GM19467 (cell line): Measurements from ENCODE around the gene USP25.

Experiments
- ATAC-seq: cut with Tn5 transposase; IDR thresholded peaks from one replicate; pipeline ENCODE4 v1.9.1; 2021; ENCODE audit warnings: mild to moderate bottlenecking, moderate library complexity; ENCODE audit not compliant: unreplicated experiment

Gene USP25

GRCh38 chr21:15848634-15849560 lies 119.1 kb downstream of the USP25 start:
- ATAC-seq, result no peak

- no peak for ATAC-seq
Observed at GRCh38 chr21:15849927-15850326, 120.1 kb downstream of the USP25 start.

GRCh38 chr21:15850645-15851044 lies 120.9 kb downstream of the USP25 start:
- ATAC-seq, result no peak

GRCh38 chr21:15852146-15852545 lies 122.4 kb downstream of the USP25 start:
- no peak for ATAC-seq

GRCh38 chr21:15853126-15853525 lies 123.3 kb downstream of the USP25 start:
- no peak for ATAC-seq

- no peak for ATAC-seq
Observed at GRCh38 chr21:15856813-15857212, 127.0 kb downstream of the USP25 start.

GRCh38 chr21:15857740-15858139 lies 128.0 kb downstream of the USP25 start:
- no peak for ATAC-seq

- no peak for ATAC-seq
Observed at GRCh38 chr21:15860541-15860940, 130.8 kb downstream of the USP25 start.

- ATAC-seq, result no peak
Observed at GRCh38 chr21:15868940-15869339, 139.2 kb downstream of the USP25 start.

GRCh38 chr21:15870819-15871218 lies 141.0 kb downstream of the USP25 start:
- ATAC-seq, result no peak

GRCh38 chr21:15872236-15872635 lies 142.5 kb downstream of the USP25 start:
- no peak for ATAC-seq

GRCh38 chr21:15874615-15875014 lies 144.8 kb downstream of the USP25 start:
- ATAC-seq, result no peak

GRCh38 chr21:15875286-15875685 lies 145.5 kb downstream of the USP25 start:
- ATAC-seq, result no peak

- ATAC-seq, result no peak
Observed at GRCh38 chr21:15893902-15894301, 164.1 kb downstream of the USP25 start.

GRCh38 chr21:15894596-15894995 lies 164.8 kb downstream of the USP25 start:
- ATAC-seq, result no peak

GRCh38 chr21:15895142-15896106 lies 165.6 kb downstream of the USP25 start:
- ATAC-seq, result no peak

GRCh38 chr21:15896501-15896900 lies 166.7 kb downstream of the USP25 start:
- ATAC-seq, result no peak

GRCh38 chr21:15904389-15904788 lies 174.6 kb downstream of the USP25 start:
- no peak for ATAC-seq

GRCh38 chr21:15908187-15908586 lies 178.4 kb downstream of the USP25 start:
- no peak for ATAC-seq

- no peak for ATAC-seq
Observed at GRCh38 chr21:15928196-15928595, 198.4 kb downstream of the USP25 start.

GRCh38 chr21:15928686-15929425 lies 199.1 kb downstream of the USP25 start:
- ATAC-seq, result no peak
